Activated T-helper 2 cell treated with anti-CD3 and anti-CD28 coated beads, Interferon-gamma antibody, Interleukin-2, Interleukin-4, amounts not matched to agents 10 μg/mL and 5 μg/mL and 100 μg/mL, durations not matched to agents 14 hours and 24 hours and 36 hours (primary cell): ENCODE measurements around the gene PYDC2. TPM values are rescaled to one million over a fixed set of nuclear protein-coding genes. Genes with fewer than 3 reads are reported as not detected.

Source experiments
- DNase-seq: peaks from one replicate; pipeline ENCODE4 v3.0.0; 2021; ENCODE audit warnings: low spot score
- H3K27ac Mint-ChIP-seq: one replicate; pipeline ENCODE4 v1.8.0; 2021; ENCODE audit warnings: mixed read lengths
- H3K27me3 Mint-ChIP-seq: one replicate; pipeline ENCODE4 v1.8.0; 2021; ENCODE audit warnings: low read depth, mixed read lengths
- H3K36me3 Mint-ChIP-seq: one replicate; pipeline ENCODE4 v1.8.0; 2021; ENCODE audit warnings: low read depth, mixed read lengths
- H3K4me1 Mint-ChIP-seq: one replicate; pipeline ENCODE4 v1.8.0; 2021; ENCODE audit warnings: low read depth, mixed read lengths
- H3K4me3 Mint-ChIP-seq: one replicate; pipeline ENCODE4 v1.8.0; 2021; ENCODE audit warnings: low read depth, mild to moderate bottlenecking, moderate library complexity, mixed read lengths
- H3K9me3 Mint-ChIP-seq: one replicate; pipeline ENCODE4 v1.8.0; 2021; ENCODE audit warnings: mixed read lengths
- intact Hi-C: fragments of 100-400 bp; cut with micrococcal nuclease; formaldehyde crosslinking; loops from one replicate; pipeline ENCODE4 v1.15.1; 2023
- total RNA-seq: library from RNA; stranded (reverse); gene quantifications from 2 replicates; pipeline ENCODE4 v1.2.3, GENCODE V29; 2022

The PYDC2 gene
- total RNA-seq, 1 donor from 2014 or later: not detected

GRCh38 chr3:191434024-191434423 is 26.9 kb upstream of the PYDC2 start:
- Mint-ChIP-seq H3K4me3 (no peak overlapping the region), H3K36me3 (no peaks in the 10 kb centered on the region), H3K4me1 (no peaks in the 10 kb centered on the region), H3K9me3 (no peaks in the 10 kb centered on the region), H3K27me3 (no peaks in the 10 kb centered on the region), H3K27ac (no peak overlapping the region)
- DNase-seq: no peak
- intact Hi-C loops: no loop called here

DNA sequence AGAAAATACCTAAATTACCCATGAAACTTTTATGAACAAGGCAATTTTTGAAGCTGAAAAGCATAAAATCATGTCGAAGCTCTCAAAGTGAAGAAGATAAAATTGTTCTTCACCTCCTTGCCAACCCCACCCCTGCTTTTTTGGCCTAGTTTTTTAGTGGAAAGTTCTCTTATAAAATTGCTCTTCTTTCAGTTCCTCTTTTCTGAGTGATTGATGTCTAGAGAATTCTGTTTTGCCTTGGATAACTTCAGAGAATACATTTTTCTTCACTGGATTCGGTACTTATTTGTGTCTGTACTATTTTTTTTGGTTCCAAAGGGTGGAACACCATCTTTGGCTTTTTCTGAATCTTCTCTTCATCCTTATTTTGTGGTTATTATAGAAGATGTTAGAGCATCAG is 25.0 kb upstream of the PYDC2 start:
- DNase-seq: no peak
- H3K36me3 Mint-ChIP-seq: no peaks in the 10 kb centered on the region
- no peak overlapping the region for H3K27ac Mint-ChIP-seq
- H3K4me3 Mint-ChIP-seq: no peak overlapping the region
- H3K9me3 Mint-ChIP-seq: peaks cover 7% of the 10 kb centered on the region
- intact Hi-C loops: no loop called here
- H3K27me3 Mint-ChIP-seq: no peaks in the 10 kb centered on the region
- H3K4me1 Mint-ChIP-seq: no peaks in the 10 kb centered on the region

GRCh38 chr3:191438150-191438814 is 22.7 kb upstream of the PYDC2 start:
- Mint-ChIP-seq H3K27ac (no peak overlapping the region), H3K4me1 (no peaks in the 10 kb centered on the region), H3K36me3 (no peaks in the 10 kb centered on the region), H3K4me3 (no peak overlapping the region), H3K9me3 (peaks cover 7% of the 10 kb centered on the region), H3K27me3 (no peaks in the 10 kb centered on the region)
- no peak for DNase-seq
- intact Hi-C loops: no loop called here

GRCh38 chr3:191440532-191440931 is 20.4 kb upstream of the PYDC2 start:
- Mint-ChIP-seq H3K4me1 (no peaks in the 10 kb centered on the region), H3K9me3 (peaks cover 7% of the 10 kb centered on the region), H3K27ac (no peak overlapping the region), H3K27me3 (no peaks in the 10 kb centered on the region), H3K36me3 (no peaks in the 10 kb centered on the region), H3K4me3 (no peak overlapping the region)
- no peak for DNase-seq
- intact Hi-C loops: no loop called here

- no peak overlapping the region for H3K27ac Mint-ChIP-seq
- intact Hi-C loops: no loop called here
- peaks cover 7% of the 10 kb centered on the region for H3K9me3 Mint-ChIP-seq
- H3K36me3 Mint-ChIP-seq: no peaks in the 10 kb centered on the region
- no peak for DNase-seq
- H3K4me3 Mint-ChIP-seq: no peak overlapping the region
- no peaks in the 10 kb centered on the region for H3K27me3 Mint-ChIP-seq
- no peaks in the 10 kb centered on the region for H3K4me1 Mint-ChIP-seq
Observed at GRCh38 chr3:191441687-191442086, 19.3 kb upstream of the PYDC2 start.

DNA sequence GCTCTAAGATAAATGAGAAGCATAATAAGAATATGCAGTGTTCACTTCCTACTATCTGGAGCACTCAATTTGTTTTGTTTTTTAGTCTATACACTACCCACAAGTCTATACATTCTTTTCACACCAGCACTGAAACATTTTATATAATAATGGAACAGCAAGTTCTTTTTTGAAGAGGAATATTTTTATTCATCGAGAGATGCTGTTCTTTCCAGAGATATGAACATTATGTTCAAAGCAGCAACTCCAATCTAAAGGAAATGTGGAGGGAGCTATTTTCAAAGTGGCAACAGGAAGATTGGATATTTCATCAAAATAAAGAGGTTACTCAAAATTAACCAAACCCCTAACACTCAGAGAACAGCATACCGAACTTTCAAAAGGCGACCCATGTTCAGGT is 16.4 kb upstream of the PYDC2 start:
- H3K4me3 Mint-ChIP-seq: no peak overlapping the region
- H3K9me3 Mint-ChIP-seq: peaks cover 13% of the 10 kb centered on the region
- H3K36me3 Mint-ChIP-seq: no peaks in the 10 kb centered on the region
- intact Hi-C loops: no loop called here
- no peaks in the 10 kb centered on the region for H3K27me3 Mint-ChIP-seq
- H3K4me1 Mint-ChIP-seq: no peaks in the 10 kb centered on the region
- H3K27ac Mint-ChIP-seq: no peak overlapping the region
- no peak for DNase-seq

DNA sequence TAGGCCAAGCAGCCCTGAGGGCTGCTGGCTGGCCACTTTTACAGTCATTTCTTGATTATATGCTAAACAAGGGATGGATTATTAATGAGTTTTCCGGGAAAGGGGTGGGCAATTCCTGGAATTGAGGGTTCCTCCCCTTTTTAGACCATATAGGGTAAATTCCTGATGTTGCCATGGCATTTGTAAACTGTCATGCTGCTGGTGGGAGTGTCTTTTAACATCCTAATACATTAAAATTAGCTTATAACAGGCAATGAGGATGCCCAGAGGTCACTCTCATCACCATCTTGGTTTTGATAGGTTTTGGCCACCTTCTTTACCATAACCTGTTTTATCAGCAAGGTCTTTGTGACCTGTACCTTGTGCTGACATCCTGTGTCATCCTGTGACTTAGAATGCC is 11.7 kb upstream of the PYDC2 start:
- intact Hi-C loops: no loop called here
- H3K27me3 Mint-ChIP-seq: no peaks in the 10 kb centered on the region
- H3K27ac Mint-ChIP-seq: no peak overlapping the region
- H3K4me1 Mint-ChIP-seq: no peaks in the 10 kb centered on the region
- H3K4me3 Mint-ChIP-seq: no peak overlapping the region
- no peaks in the 10 kb centered on the region for H3K36me3 Mint-ChIP-seq
- DNase-seq: no peak
- peaks cover 14% of the 10 kb centered on the region for H3K9me3 Mint-ChIP-seq

GRCh38 chr3:191455257-191455952 is 5.6 kb upstream of the PYDC2 start:
- H3K27me3 Mint-ChIP-seq: no peaks in the 10 kb centered on the region
- DNase-seq: no peak
- H3K36me3 Mint-ChIP-seq: no peaks in the 10 kb centered on the region
- no peak overlapping the region for H3K4me3 Mint-ChIP-seq
- no peaks in the 10 kb centered on the region for H3K4me1 Mint-ChIP-seq
- peaks cover 8% of the 10 kb centered on the region for H3K9me3 Mint-ChIP-seq
- intact Hi-C loops: no loop called here
- H3K27ac Mint-ChIP-seq: no peak overlapping the region

- H3K27me3 Mint-ChIP-seq: no peaks in the 10 kb centered on the region
- DNase-seq: no peak
- intact Hi-C loops: no loop called here
- H3K36me3 Mint-ChIP-seq: no peaks in the 10 kb centered on the region
- H3K4me1 Mint-ChIP-seq: no peaks in the 10 kb centered on the region
- no peak overlapping the region for H3K4me3 Mint-ChIP-seq
- no peak overlapping the region for H3K27ac Mint-ChIP-seq
- H3K9me3 Mint-ChIP-seq: no peaks in the 10 kb centered on the region
Observed at GRCh38 chr3:191460360-191460759, 603 bp upstream of the PYDC2 start.

DNA sequence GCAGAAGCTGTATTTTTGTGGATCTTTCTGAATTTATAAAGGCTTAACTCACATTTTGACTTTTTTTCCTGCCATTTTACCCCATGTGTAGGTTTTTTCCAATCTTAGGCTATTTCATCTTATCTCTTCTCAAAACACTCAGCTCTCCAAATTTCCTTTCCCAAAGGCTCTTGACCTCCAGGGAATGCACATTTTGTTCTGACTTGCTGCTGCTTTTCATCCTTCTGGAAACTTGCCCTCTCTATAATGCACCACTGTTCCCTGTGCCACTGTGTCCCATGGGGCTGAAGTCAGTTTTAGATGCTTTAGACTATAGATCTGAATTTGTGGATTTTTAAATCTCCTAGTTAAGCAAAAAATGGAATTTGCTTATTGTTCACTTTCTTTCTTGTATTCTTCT is 9.1 kb downstream of the PYDC2 start:
- intact Hi-C loops: no loop called here
- H3K36me3 Mint-ChIP-seq: no peaks in the 10 kb centered on the region
- H3K27me3 Mint-ChIP-seq: no peaks in the 10 kb centered on the region
- H3K4me3 Mint-ChIP-seq: no peak overlapping the region
- no peaks in the 10 kb centered on the region for H3K9me3 Mint-ChIP-seq
- H3K4me1 Mint-ChIP-seq: no peaks in the 10 kb centered on the region
- no peak for DNase-seq
- no peak overlapping the region for H3K27ac Mint-ChIP-seq

- no peaks in the 10 kb centered on the region for H3K27me3 Mint-ChIP-seq
- H3K4me1 Mint-ChIP-seq: no peaks in the 10 kb centered on the region
- DNase-seq: no peak
- no peaks in the 10 kb centered on the region for H3K36me3 Mint-ChIP-seq
- no peak overlapping the region for H3K27ac Mint-ChIP-seq
- H3K9me3 Mint-ChIP-seq: no peaks in the 10 kb centered on the region
- H3K4me3 Mint-ChIP-seq: no peak overlapping the region
- intact Hi-C loops: no loop called here
Observed at GRCh38 chr3:191470545-191470944, 9.6 kb downstream of the PYDC2 start.

DNA sequence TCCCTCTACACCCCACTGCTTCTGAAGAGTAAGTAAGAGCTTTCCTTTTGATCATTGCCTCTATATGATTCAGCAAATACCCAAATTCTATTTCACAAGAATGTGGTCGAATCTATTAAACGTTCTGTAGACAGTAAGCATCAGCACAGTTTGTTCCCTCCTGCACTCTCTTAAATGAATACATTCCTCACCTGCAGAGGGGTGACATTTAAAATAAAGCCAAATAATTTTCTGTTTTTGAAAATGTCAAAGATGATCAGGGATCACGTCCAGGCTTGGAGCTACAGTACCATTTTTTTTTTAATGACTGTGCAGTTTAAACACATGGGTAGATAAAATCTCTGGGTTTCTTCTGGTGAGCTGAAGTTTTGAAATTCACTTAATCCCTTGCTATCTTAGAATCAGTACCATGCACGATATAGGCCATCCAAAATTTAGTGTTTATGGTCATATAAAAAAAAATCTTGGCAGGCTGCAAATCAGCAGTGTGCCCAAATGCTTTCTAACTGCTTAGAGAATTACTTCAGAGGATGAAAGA is 12.8 kb downstream of the PYDC2 start:
- Mint-ChIP-seq H3K27ac (no peak overlapping the region), H3K27me3 (no peaks in the 10 kb centered on the region), H3K36me3 (no peaks in the 10 kb centered on the region), H3K4me1 (no peaks in the 10 kb centered on the region), H3K4me3 (no peak overlapping the region), H3K9me3 (no peaks in the 10 kb centered on the region)
- intact Hi-C loops: no loop called here
- DNase-seq: no peak

DNA sequence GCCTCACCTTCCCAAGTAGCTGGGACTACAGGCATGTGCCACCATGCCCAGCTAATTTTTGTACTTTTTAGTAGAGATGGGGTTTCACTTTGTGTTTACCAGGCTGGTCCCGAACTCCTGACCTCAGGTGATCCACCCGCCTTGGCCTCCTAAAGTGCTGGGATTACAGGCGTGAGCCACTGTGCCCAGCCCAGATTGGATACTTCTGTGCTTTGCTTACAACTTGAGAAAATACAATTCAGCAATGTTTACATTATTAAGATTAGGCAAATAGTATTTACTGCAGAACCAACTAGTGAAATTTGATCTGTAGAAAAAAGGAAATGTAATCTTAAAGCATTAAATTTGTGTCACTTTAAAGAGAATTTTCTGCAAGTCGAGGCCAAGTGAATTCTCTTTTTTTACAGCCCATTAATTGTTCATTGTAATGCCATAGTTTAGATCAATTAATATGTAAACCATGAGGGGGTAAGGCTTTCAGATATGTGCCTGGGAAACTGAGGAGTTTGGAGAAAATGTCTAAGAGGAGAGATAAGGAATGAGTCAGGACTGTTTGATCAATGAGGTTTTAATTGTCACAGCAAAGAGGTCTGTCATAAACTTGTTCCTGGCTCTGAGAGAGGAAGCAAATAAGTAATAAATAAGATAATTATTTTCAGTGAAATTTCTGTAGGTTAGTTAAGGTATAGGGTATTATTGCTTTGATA is 15.3 kb downstream of the PYDC2 start:
- H3K4me1 Mint-ChIP-seq: no peaks in the 10 kb centered on the region
- DNase-seq: no peak
- intact Hi-C loops: no loop called here
- H3K27ac Mint-ChIP-seq: no peak overlapping the region
- H3K9me3 Mint-ChIP-seq: no peaks in the 10 kb centered on the region
- H3K27me3 Mint-ChIP-seq: no peaks in the 10 kb centered on the region
- no peaks in the 10 kb centered on the region for H3K36me3 Mint-ChIP-seq
- H3K4me3 Mint-ChIP-seq: no peak overlapping the region
